ENCODE results near the gene MACROH2A2. TPM values are rescaled to one million over a fixed set of nuclear protein-coding genes. Genes with fewer than 3 reads are reported as not detected.

The MACROH2A2 gene
- total RNA-seq, 1 experiment from 2014 or later = 3.0 TPM

DNA sequence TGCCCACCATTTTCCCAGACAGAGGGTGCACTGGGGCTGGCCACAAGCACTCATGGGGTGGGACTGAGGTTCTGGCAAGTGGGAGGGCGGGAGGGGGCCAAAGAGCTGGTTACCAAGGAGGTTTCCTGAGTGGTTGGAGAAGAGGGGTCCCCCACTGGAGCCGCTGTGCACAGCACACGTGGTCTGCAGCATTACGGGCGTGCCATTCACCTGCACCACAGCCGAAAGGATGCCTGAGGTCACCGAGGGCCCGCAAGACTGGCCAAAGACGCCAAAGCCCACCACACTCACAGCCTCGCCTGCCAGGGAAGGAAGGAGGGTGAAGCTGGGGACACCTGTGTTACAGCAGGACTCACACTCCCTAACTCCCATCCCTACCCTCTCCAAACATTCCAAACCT lies 89.9 kb downstream of the MACROH2A2 start:
- no TSS peak for BruUV-seq (replicated peaks)
- Histone ChIP-seq H3K4me3 (ENCODE audit: low read depth in 2 of 2, low read length in 2 of 2) (no peak overlapping the region), H3K36me3 (ENCODE audit: control insufficient read depth, insufficient read depth, low read length) (no peaks in the 10 kb centered on the region), H3K27ac (ENCODE audit: low read length) (no peak overlapping the region), H3K9me3 (ENCODE audit: control insufficient read depth, insufficient read depth, low read depth, low read length) (no peaks in the 10 kb centered on the region), H3K4me1 (ENCODE audit: control insufficient read depth, insufficient read depth, low read length) (peaks cover 11% of the 10 kb centered on the region), H3K27me3 (ENCODE audit: control insufficient read depth, insufficient read depth, low read length) (no peaks in the 10 kb centered on the region)
- in situ Hi-C loops (cut with HindIII; ENCODE audit: low pct_unique_long_range_greater_than_20kb, low sequenced_read_pairs) = no loop called here
- TF ChIP-seq, protein P1, sequence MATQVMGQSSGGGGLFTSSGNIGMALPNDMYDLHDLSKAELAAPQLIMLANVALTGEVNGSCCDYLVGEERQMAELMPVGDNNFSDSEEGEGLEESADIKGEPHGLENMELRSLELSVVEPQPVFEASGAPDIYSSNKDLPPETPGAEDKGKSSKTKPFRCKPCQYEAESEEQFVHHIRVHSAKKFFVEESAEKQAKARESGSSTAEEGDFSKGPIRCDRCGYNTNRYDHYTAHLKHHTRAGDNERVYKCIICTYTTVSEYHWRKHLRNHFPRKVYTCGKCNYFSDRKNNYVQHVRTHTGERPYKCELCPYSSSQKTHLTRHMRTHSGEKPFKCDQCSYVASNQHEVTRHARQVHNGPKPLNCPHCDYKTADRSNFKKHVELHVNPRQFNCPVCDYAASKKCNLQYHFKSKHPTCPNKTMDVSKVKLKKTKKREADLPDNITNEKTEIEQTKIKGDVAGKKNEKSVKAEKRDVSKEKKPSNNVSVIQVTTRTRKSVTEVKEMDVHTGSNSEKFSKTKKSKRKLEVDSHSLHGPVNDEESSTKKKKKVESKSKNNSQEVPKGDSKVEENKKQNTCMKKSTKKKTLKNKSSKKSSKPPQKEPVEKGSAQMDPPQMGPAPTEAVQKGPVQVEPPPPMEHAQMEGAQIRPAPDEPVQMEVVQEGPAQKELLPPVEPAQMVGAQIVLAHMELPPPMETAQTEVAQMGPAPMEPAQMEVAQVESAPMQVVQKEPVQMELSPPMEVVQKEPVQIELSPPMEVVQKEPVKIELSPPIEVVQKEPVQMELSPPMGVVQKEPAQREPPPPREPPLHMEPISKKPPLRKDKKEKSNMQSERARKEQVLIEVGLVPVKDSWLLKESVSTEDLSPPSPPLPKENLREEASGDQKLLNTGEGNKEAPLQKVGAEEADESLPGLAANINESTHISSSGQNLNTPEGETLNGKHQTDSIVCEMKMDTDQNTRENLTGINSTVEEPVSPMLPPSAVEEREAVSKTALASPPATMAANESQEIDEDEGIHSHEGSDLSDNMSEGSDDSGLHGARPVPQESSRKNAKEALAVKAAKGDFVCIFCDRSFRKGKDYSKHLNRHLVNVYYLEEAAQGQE (IDR thresholded peaks at IDR 0.05; ENCODE audit: insufficient read depth in 1 of 2, low read depth in 2 of 2, low read length in 1 of 2) = no peak
- TF ChIP-seq SIN3A (IDR thresholded peaks at IDR 0.05; ENCODE audit: borderline replicate concordance, insufficient read depth, low read depth, low read length) (no peak), POLR2AphosphoS5 (IDR thresholded peaks at IDR 0.05; ENCODE audit: low read depth, low read length) (no peak), TCF7L2 (IDR thresholded peaks at IDR 0.05; ENCODE audit: low read depth, low read length) (no peak)
- TF ChIP-seq, protein P2, sequence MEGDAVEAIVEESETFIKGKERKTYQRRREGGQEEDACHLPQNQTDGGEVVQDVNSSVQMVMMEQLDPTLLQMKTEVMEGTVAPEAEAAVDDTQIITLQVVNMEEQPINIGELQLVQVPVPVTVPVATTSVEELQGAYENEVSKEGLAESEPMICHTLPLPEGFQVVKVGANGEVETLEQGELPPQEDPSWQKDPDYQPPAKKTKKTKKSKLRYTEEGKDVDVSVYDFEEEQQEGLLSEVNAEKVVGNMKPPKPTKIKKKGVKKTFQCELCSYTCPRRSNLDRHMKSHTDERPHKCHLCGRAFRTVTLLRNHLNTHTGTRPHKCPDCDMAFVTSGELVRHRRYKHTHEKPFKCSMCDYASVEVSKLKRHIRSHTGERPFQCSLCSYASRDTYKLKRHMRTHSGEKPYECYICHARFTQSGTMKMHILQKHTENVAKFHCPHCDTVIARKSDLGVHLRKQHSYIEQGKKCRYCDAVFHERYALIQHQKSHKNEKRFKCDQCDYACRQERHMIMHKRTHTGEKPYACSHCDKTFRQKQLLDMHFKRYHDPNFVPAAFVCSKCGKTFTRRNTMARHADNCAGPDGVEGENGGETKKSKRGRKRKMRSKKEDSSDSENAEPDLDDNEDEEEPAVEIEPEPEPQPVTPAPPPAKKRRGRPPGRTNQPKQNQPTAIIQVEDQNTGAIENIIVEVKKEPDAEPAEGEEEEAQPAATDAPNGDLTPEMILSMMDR (IDR thresholded peaks at IDR 0.05) = no peak
- no peak for DNase-seq (ENCODE audit: low read depth, low spot score)
- intact Hi-C loops (cut with micrococcal nuclease; ENCODE audit: unreplicated experiment) = no loop called here
- ATAC-seq = no peak
- POLR2A ChIA-PET = no interaction called here
- CTCF ChIA-PET = no interaction called here

DNA sequence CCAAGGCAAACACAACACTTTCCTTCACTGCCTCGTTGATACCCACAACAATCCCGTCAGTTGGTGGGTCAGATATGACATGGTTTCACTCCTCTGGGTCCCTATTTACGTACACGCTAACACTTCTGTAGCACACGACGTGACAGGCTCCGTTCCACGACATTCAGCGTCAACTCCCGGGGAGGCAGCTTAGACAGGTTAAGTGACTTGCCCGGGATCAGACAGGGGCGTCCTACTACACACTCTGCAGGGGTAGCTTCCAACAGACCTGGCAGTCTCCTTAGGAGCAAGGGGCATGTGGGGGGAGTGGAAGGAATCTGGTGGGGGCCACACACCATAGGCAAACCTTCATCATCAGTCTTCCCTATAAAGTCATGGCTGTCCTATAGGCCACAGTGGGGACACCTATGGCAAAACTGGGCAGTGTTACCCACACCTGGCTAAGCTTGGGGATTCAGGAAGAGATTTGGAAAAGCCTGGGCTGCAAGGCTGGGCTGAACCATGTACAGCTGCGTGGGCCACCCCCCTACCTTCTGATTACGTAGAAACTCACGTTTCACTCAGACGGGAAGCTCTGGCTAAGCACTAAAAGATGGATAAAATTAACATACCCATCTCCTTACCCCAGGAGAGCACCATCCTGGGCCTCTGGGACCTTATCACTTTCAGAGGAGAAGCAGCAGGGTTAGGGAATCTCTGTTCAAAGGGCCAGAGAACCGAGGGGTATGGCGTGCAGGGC lies 91.9 kb downstream of the MACROH2A2 start:
- no peaks in the 10 kb centered on the region for H3K36me3 ChIP-seq (ENCODE audit: control insufficient read depth, insufficient read depth, low read length)
- no peak for TF ChIP-seq TCF7L2 (IDR thresholded peaks at IDR 0.05; ENCODE audit: low read depth, low read length)
- TF ChIP-seq, protein P1 (IDR thresholded peaks at IDR 0.05; ENCODE audit: insufficient read depth in 1 of 2, low read depth in 2 of 2, low read length in 1 of 2) = no peak
- no peak for TF ChIP-seq SIN3A (IDR thresholded peaks at IDR 0.05; ENCODE audit: borderline replicate concordance, insufficient read depth, low read depth, low read length)
- TF ChIP-seq, protein P2 (IDR thresholded peaks at IDR 0.05) = no peak
- no peak for TF ChIP-seq POLR2AphosphoS5 (IDR thresholded peaks at IDR 0.05; ENCODE audit: low read depth, low read length)
- CTCF ChIA-PET = interaction anchor here (0.7 kb wide), 1 partner anchor 81 kb away, joined by 4 read pairs; no protein-coding TSS in a partner anchor
- POLR2A ChIA-PET = no interaction called here
- no peaks in the 10 kb centered on the region for H3K9me3 ChIP-seq (ENCODE audit: control insufficient read depth, insufficient read depth, low read depth, low read length)
- H3K4me3 ChIP-seq (ENCODE audit: low read depth in 2 of 2, low read length in 2 of 2) = peak overlapping the region; percentile 69 to 85
- intact Hi-C loops (cut with micrococcal nuclease; ENCODE audit: unreplicated experiment) = no loop called here
- no peaks in the 10 kb centered on the region for H3K27me3 ChIP-seq (ENCODE audit: control insufficient read depth, insufficient read depth, low read length)
- no peak for ATAC-seq
- no peak for DNase-seq (ENCODE audit: low read depth, low spot score)
- in situ Hi-C loops (cut with HindIII; ENCODE audit: low pct_unique_long_range_greater_than_20kb, low sequenced_read_pairs) = no loop called here
- BruUV-seq (replicated peaks) = no TSS peak
- H3K27ac ChIP-seq (ENCODE audit: low read length) = peak overlapping the region; percentile 89
- H3K4me1 ChIP-seq (ENCODE audit: control insufficient read depth, insufficient read depth, low read length) = peaks cover 12% of the 10 kb centered on the region
